Left lobe of liver (tissue), 2 donors: Measurements from ENCODE around the gene SLC43A3. TPM values are rescaled to one million over a fixed set of nuclear protein-coding genes. Genes with fewer than 3 reads are reported as not detected.
A peak's percentile ranks its signal among the peaks of the same experiment; 100 is the strongest.

Experiments
- ATAC-seq: fragments of 200-7000 bp; cut with Tn5 transposase; one replicate; pipeline ENCODE4 v1.9.1; 2020; ENCODE audit warnings: mild to moderate bottlenecking, moderate library complexity
- DNase-seq: peaks from one replicate; pipeline ENCODE4 v3.0.0-alpha.2; 2020; ENCODE audit warnings: low spot score
- total RNA-seq: library from RNA; stranded (reverse); gene quantifications from one replicate; pipeline ENCODE4 v1.2.1, GENCODE V29; 2021
- donor health status: DM: no; HTN: no; CAD: no; lungs with moderate emphysema.
- donor health status: DM: no; HTN: yes; CAD: no.

The SLC43A3 gene
- 127 TPM for total RNA-seq

DNA sequence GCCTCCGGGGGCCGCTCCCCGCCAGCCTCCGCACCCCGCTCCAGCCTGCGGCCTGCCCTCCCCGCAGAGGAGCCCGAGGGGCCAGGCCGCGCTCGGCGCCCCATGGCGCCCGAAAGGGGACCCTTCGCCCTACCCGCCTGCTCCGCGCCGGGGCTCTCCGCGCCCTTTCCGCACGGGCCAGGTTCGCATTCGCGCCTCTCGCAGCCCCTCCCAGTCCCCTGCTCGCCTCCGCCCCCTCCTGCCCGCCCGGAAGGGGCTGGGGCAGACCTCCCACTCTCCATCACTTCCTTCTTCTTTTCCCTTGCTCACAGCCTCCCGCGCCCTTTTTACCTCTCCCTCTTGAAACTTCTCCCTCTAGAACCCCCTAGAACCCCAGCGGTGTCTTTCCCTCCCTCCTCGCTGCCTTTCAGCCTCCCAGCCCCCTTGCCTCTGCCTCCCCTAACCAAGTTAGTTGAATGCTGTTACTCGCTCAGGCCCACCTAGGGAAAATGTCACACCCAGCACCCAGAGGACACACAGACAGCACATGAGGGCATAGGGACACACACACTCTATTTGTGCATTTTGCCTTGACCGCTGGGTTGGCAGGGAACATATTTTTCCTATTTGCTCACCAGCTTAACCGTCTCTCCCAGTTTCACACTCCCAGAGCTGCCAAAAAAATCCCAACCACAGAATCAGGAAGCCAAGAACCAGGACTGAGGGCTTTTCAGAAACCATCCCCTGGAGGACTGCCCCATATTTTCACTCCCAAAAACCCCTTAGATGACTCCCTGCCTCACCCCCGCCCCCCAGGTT is at the start of gene SLC43A3:
Gene SLC43A3 (minus strand): TSS at position 193 of the 798 bp plus-strand sequence. CDS start 949 bp downstream, outside the sequence.
- ATAC-seq (peak; percentile 73), DNase-seq (peak; percentile 89)

DNA sequence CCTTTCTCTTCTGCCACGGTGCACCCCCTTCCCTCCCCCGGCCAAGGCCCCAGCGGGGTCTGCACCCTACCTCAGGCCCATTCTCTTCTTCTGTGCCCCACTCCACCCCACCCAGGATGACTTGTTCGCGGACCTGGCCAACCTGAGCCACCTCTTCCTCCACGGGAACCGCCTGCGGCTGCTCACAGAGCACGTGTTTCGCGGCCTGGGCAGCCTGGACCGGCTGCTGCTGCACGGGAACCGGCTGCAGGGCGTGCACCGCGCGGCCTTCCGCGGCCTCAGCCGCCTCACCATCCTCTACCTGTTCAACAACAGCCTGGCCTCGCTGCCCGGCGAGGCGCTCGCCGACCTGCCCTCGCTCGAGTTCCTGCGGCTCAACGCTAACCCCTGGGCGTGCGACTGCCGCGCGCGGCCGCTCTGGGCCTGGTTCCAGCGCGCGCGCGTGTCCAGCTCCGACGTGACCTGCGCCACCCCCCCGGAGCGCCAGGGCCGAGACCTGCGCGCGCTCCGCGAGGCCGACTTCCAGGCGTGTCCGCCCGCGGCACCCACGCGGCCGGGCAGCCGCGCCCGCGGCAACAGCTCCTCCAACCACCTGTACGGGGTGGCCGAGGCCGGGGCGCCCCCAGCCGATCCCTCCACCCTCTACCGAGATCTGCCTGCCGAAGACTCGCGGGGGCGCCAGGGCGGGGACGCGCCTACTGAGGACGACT is 49.3 kb upstream of the SLC43A3 start:
- ATAC-seq (peak; percentile 69), DNase-seq (peak; percentile 86)

DNA sequence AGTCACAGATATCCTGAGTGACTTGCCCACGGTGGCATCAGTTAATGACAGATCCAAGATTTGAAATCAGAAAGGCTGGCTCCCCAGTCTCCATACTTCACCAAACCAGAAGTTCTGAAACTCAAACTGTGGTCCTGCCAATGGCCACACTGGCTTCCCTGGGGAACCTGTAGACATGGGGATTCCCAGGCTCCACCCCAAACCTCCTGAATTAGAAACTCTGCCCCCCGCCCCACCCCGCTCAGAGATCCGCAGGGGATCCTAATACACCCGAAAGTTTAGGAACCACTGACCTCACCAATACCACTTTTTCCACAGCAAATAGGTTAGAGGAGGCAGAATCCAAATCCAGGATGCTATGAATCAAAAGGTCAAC is 48.7 kb upstream of the SLC43A3 start:
- no peak for DNase-seq
- ATAC-seq = no peak

- DNase-seq (no peak), ATAC-seq (no peak)
These were observed 48.3 kb upstream of the SLC43A3 start for GRCh38 chr11:57475191-57475590.

DNA sequence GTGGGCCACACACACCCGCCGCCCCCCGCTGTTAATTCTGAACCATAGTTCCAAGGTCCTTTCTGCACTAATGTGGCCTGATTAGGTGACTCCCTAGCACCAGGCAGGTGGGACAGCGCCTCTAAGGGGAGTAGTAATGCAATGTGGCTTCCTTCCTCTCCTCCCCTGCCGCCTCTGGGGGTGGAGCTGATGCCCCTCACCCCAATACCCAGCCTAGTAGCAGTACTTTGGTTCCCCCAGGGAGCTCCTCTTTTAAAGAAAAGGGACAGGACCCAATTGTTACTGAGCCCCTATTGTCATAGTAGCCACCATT is 47.8 kb upstream of the SLC43A3 start:
- ATAC-seq (no peak), DNase-seq (no peak)

DNA sequence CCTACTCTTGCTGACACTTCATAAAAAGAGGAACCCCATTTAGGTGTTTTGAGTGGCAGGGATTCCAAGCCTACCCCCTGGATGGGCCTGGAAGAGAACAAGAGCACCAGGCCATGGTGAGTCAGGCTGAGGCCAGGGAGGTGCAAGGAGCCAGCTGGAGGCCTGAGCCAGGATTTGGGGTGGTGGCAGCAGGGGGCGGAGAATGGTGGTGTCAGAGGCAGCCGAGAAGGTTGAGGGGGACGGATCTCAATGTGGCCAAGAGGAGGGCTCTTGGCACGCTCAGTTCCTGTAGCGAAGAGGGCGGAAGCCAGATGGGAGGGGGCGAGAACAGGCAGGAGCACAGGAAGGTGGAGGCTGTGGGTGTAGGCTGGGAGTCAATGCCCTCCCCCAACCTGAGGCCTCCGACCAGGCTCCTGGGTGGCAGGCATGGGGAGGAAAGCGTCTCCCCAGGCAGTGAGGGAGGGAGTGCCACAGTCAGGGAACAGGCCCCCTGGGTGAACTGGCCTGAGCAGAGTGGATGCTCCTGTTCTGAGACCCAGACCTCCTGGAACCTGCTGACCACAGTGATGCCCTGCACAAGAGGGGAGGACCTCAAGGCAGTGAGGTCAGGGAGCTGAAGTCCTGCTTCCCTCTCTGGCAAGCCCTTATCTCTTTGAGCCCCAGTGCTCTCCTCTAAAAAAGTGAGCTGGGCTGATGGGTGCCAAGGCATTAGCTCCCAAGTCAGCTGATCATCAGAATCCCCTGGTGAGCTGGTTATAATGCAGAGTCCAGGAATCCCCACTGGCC is 47.3 kb upstream of the SLC43A3 start:
- ATAC-seq (no peak), DNase-seq (no peak)

DNA sequence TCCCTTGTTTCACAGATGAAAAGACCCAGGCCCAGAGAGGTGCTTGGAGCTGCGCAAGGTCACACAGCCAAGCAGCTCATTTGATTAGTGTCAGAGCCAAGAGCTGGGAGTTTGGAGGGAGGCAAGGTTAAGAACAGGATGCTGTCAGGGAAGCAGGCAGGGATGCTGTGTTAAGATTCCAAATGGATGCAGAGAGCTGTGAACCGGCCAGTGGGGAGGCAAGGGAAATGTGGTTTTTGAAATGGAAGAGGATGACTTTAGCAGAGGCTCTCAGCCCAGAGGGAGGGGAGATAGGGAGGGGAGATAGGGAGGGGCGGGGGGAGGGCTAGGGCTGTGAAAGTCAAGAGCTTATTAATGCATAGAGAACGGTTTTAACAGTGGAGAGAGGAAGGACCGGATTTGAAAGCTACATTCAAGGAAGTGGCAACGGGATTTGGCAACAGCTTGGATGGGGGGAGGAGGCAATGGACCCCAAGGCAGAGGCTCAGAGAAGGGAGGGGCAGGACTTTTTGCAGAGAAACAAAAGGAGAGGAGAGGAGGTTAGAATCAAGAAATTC is 46.4 kb upstream of the SLC43A3 start:
- DNase-seq (no peak), ATAC-seq (no peak)

- peak; percentile 16 for ATAC-seq
These were observed 44.6 kb upstream of the SLC43A3 start for GRCh38 chr11:57471496-57471895.

DNA sequence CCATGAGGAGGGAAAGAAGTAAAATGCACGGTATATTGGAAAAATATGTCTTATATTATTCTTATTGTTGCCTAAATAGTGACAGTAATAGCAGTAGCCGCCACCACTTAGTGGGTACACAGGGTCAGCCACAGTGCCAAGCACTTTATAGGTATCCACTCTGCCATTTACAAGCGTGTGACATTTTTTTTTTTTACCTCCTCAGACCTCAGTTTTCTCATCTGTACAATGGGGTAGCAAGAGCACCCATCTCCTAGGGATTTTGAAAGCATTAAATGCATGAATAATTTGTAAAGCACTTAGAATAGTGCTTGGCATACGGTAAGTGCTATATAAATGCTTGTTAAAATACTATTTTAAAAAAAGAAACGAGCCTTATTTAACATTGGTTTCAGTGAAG is 42.3 kb upstream of the SLC43A3 start:
- DNase-seq (no peak), ATAC-seq (no peak)

More at GRCh38 chr11:57471496-57471895, 44.6 kb upstream of the SLC43A3 start:
- DNase-seq = no peak

DNA sequence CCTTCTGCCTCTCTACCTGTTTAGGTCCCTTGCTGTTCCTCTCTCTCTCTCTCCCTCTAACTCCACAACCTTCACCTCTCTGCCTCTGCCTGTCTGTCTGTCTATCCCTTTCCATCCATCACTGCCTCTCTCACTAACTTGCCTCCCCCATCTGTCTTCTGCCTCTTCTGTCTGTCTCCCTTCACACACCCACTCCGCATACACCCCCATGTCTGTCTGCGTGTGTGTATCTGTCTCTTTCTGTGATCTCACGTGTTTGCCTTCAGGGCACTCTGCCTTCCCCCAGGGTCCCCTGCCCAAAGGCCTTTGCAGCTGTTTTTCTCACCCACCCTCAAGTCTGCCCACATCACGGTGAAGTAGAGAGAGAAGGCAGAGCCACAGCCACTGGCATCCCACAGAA is 41.4 kb upstream of the SLC43A3 start:
- no peak for DNase-seq
- ATAC-seq = no peak

GRCh38 chr11:57467508-57468157 is 40.7 kb upstream of the SLC43A3 start:
- DNase-seq = no peak
- no peak for ATAC-seq

- DNase-seq = no peak
- ATAC-seq = no peak
These were observed 39.8 kb upstream of the SLC43A3 start for GRCh38 chr11:57466680-57467079.

DNA sequence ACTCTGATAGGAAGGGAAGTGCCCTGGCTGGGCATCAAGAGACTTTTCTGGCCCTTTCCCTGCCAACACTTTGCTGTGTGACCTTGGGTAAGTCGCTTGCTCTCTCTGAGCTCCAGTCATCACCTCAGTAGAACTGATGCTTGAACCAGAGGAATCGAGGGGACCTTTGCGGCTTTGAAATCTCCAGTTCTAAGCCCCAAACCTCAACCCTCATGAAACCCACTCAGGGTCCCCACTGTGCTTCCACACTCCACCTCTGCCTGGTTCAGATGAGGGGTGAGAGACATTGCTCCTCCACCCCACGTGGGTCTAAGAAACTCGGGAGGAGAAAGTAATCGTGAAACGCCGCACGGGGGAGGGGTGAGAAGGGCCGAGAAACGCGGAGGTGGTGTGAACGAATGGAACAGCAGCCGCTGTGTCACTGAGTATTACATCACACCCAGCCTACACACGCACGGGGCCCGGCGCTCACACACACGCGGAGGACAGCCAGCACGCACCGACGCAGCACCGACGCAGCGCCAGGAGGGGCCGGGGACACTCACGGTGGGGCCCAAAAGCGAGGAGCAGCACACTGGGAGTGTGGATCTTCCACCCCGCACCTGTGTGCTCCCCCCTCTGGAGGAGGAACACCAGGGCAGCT is 37.7 kb upstream of the SLC43A3 start:
- ATAC-seq (no peak), DNase-seq (no peak)

- ATAC-seq (no peak), DNase-seq (no peak)
These were observed 37.0 kb upstream of the SLC43A3 start for GRCh38 chr11:57463671-57464538.

GRCh38 chr11:57462597-57462996 is 35.7 kb upstream of the SLC43A3 start:
- ATAC-seq (no peak), DNase-seq (no peak)

GRCh38 chr11:57461841-57462489 is 35.0 kb upstream of the SLC43A3 start:
- ATAC-seq = no peak

GRCh38 chr11:57460758-57461749 is 34.1 kb upstream of the SLC43A3 start:
- no peak for DNase-seq
- no peak for ATAC-seq

More at GRCh38 chr11:57461841-57462489, 35.0 kb upstream of the SLC43A3 start:
- no peak for DNase-seq
